Natural killer cell (primary cell): ENCODE results near the gene NEDD4L. TPM values are rescaled to one million over a fixed set of nuclear protein-coding genes. Genes with fewer than 3 reads are reported as not detected.

Experiments
- ATAC-seq, 3 donors: fragments of 150-1000 bp in 2 of 3; fragments of 200-7000 bp in 1 of 3; cut with Tn5 transposase; 1 replicate in 1 of 3; 2 replicates in 2 of 3; pipeline ENCODE4 v1.10.0; 2021; ENCODE audit warnings: mild to moderate bottlenecking in 2 of 3, moderate library complexity in 2 of 3
- DNase-seq, 2 donors: peaks; one replicate each; pipeline versions ENCODE4 v3.0.0 to v3.0.0-alpha.2; 2013 to 2021; ENCODE audit warnings: mixed read lengths in 1 of 2
- H3K27ac ChIP-seq: one replicate; pipeline ENCODE4 v1.5.1; 2013; ENCODE audit warnings: mild to moderate bottlenecking, low read length
- H3K27me3 ChIP-seq: one replicate; pipeline ENCODE4 v1.6.1; 2013; ENCODE audit warnings: low read length; ENCODE audit not compliant: control insufficient read depth, insufficient read depth
- H3K36me3 ChIP-seq: one replicate; pipeline ENCODE4 v1.6.1; 2013; ENCODE audit warnings: low read length; ENCODE audit not compliant: control insufficient read depth, insufficient read depth
- H3K4me1 ChIP-seq: one replicate; pipeline ENCODE4 v1.6.1; 2013; ENCODE audit warnings: low read length; ENCODE audit not compliant: control insufficient read depth, insufficient read depth
- H3K4me3 ChIP-seq: one replicate; pipeline ENCODE4 v1.5.1; 2013; ENCODE audit warnings: low read length
- H3K9me3 ChIP-seq: one replicate; pipeline ENCODE4 v1.6.1; 2013; ENCODE audit warnings: low read length; ENCODE audit not compliant: control insufficient read depth, insufficient read depth
- H3K27ac Mint-ChIP-seq, 2 donors: one replicate each; pipeline ENCODE4 v1.8.0; 2022; ENCODE audit warnings: mild to moderate bottlenecking in 2 of 2, mixed read lengths in 2 of 2, moderate library complexity in 1 of 2
- H3K27me3 Mint-ChIP-seq, 2 donors: one replicate each; pipeline ENCODE4 v1.8.0; 2022; ENCODE audit warnings: low read depth in 2 of 2, mixed read lengths in 2 of 2
- H3K36me3 Mint-ChIP-seq: one replicate; pipeline ENCODE4 v1.8.0; 2022; ENCODE audit warnings: mixed read lengths
- H3K4me1 Mint-ChIP-seq, 2 donors: one replicate each; pipeline ENCODE4 v1.8.0; 2022; ENCODE audit warnings: mixed read lengths in 2 of 2
- H3K4me3 Mint-ChIP-seq: one replicate; pipeline ENCODE4 v1.8.0; 2022; ENCODE audit warnings: mild to moderate bottlenecking, moderate library complexity, mixed read lengths
- H3K9me3 Mint-ChIP-seq, 2 donors: one replicate each; pipeline ENCODE4 v1.8.0; 2022; ENCODE audit warnings: mixed read lengths in 2 of 2
- CTCF ChIP-seq: fragments of 200-600 bp; IDR thresholded peaks from one replicate; pipeline ENCODE4 v1.8.0; 2022; ENCODE audit warnings: antibody characterized with exemption
- WGBS: methylation state at CpG from one replicate; pipeline ENCODE4 v1.1.7; 2013; ENCODE audit warnings: missing lambda C conversion rate; ENCODE audit not compliant: insufficient coverage; 5-methylcytosine and 5-hydroxymethylcytosine counted together
- intact Hi-C: fragments of 100-400 bp; cut with micrococcal nuclease; formaldehyde crosslinking; loops from one replicate; pipeline ENCODE4 v1.14.2; 2022
- total RNA-seq, 4 donors: library from RNA; stranded (reverse); fragments of 120-200 nt in 1 of 4; gene quantifications; one replicate each; pipeline versions ENCODE4 v1.2.3 to v1.2.4, GENCODE V29; 2013 to 2022

Gene NEDD4L
- total RNA-seq, 3 donors from 2014 or later (not counting 1 experiment from before 2014, with no cell fraction given), result 3.4 to 15.3 (median 14.3) TPM

GRCh38 chr18:58177004-58177717 is 133.1 kb downstream of the NEDD4L start:
- Mint-ChIP-seq H3K27me3 (peaks cover 5 to 8% of the 10 kb centered on the region in 2 donors), H3K36me3 (no peaks in the 10 kb centered on the region), H3K9me3 (no peaks in the 10 kb centered on the region), H3K4me3 (no peak overlapping the region), H3K4me1 (no peaks in the 10 kb centered on the region), H3K27ac (no peak overlapping the region)
- WGBS, result 92% methylated on average over 6 of the region's 12 CpGs
- no peak for TF ChIP-seq CTCF
- no peaks in the 10 kb centered on the region for H3K36me3 ChIP-seq
- no peak for DNase-seq
- intact Hi-C loops, result no loop called here
- ATAC-seq, result no peak
- H3K27ac ChIP-seq, result no peak overlapping the region
- H3K4me3 ChIP-seq, result no peak overlapping the region
- H3K27me3 ChIP-seq, result no peaks in the 10 kb centered on the region
- no peaks in the 10 kb centered on the region for H3K4me1 ChIP-seq
- no peaks in the 10 kb centered on the region for H3K9me3 ChIP-seq

- H3K4me1 Mint-ChIP-seq, result no peaks in the 10 kb centered on the region
- ATAC-seq, result no peak
- no peak overlapping the region for H3K4me3 Mint-ChIP-seq
- H3K9me3 ChIP-seq, result no peaks in the 10 kb centered on the region
- H3K4me3 ChIP-seq, result no peak overlapping the region
- intact Hi-C loops, result no loop called here
- no peak for DNase-seq
- no peaks in the 10 kb centered on the region for H3K9me3 Mint-ChIP-seq
- TF ChIP-seq CTCF, result no peak
- no peak overlapping the region for H3K27ac Mint-ChIP-seq
- no peaks in the 10 kb centered on the region for H3K36me3 ChIP-seq
- WGBS, result 83% methylated on average over 3 of the region's 4 CpGs
- no peaks in the 10 kb centered on the region for H3K36me3 Mint-ChIP-seq
- H3K27me3 ChIP-seq, result no peaks in the 10 kb centered on the region
- H3K27me3 Mint-ChIP-seq, result peaks cover 5 to 8% of the 10 kb centered on the region in 2 donors
- no peaks in the 10 kb centered on the region for H3K4me1 ChIP-seq
- H3K27ac ChIP-seq, result no peak overlapping the region
Measured at GRCh38 chr18:58177896-58178470, 134.0 kb downstream of the NEDD4L start.

GRCh38 chr18:58178511-58178910 is 134.5 kb downstream of the NEDD4L start:
- Mint-ChIP-seq H3K4me1 (no peaks in the 10 kb centered on the region), H3K27ac (no peak overlapping the region), H3K4me3 (no peak overlapping the region), H3K9me3 (no peaks in the 10 kb centered on the region), H3K36me3 (no peaks in the 10 kb centered on the region), H3K27me3 (peaks cover 5 to 8% of the 10 kb centered on the region in 2 donors)
- DNase-seq (no peak), ATAC-seq (no peak)
- Histone ChIP-seq H3K9me3 (no peaks in the 10 kb centered on the region), H3K4me1 (no peaks in the 10 kb centered on the region), H3K36me3 (no peaks in the 10 kb centered on the region), H3K27ac (no peak overlapping the region), H3K4me3 (no peak overlapping the region), H3K27me3 (no peaks in the 10 kb centered on the region)
- WGBS, result 94% methylated on average over 7 of the region's 8 CpGs
- intact Hi-C loops, result no loop called here
- no peak for TF ChIP-seq CTCF
